IPS-18c (cell line): ENCODE data around the gene HAPLN2.
A peak's percentile ranks its signal among the peaks of the same experiment; 100 is the strongest.
"Not testable (repeated sequence)": the region's sequence is repeated elsewhere in the genome, so short reads cannot be mapped to it uniquely, and the experiment has no call there.

ENCODE experiments used
- H3K4me3 ChIP-seq: 2 replicates; pipeline ENCODE4 v1.7.0; 2013; ENCODE audit warnings: low read depth, mild to moderate bottlenecking, low read length, moderate library complexity; ENCODE audit not compliant: insufficient read depth
- H3K9me3 ChIP-seq: one replicate; pipeline ENCODE4 v1.6.1; 2013; ENCODE audit warnings: mild to moderate bottlenecking, low read length, moderate library complexity; ENCODE audit not compliant: control insufficient read depth, insufficient read depth

The HAPLN2 gene

DNA sequence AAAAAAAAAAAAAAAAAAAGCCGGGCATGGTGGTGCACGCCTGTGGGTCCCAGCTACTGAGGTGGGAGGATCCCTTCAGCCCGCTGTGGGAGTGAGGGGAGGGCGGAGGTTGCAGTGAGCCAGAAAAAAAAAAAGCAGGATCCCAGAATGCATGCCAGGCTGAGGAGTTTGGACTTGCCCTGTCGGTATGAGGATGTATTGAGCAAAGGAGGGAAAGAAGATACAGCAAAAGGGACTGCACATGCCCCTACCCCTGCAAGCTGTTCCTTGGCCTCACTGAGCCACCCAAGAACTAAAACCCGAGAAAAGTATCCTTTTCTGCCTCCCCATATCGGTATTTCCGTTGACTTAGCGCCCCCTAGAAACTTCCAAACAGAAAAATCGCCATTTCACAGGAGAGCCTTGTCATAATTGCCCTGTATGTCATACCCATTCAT lies 16.6 kb upstream of the HAPLN2 start:
- H3K4me3 ChIP-seq, result no peak overlapping the region

GRCh38 chr1:156607344-156607743 lies 11.9 kb upstream of the HAPLN2 start:
- H3K9me3 ChIP-seq, H3K4me3 ChIP-seq: not testable (repeated sequence)

More for the DNA sequence above, 16.6 kb upstream of the HAPLN2 start:
- no peaks in the 10 kb centered on the region for H3K9me3 ChIP-seq

DNA sequence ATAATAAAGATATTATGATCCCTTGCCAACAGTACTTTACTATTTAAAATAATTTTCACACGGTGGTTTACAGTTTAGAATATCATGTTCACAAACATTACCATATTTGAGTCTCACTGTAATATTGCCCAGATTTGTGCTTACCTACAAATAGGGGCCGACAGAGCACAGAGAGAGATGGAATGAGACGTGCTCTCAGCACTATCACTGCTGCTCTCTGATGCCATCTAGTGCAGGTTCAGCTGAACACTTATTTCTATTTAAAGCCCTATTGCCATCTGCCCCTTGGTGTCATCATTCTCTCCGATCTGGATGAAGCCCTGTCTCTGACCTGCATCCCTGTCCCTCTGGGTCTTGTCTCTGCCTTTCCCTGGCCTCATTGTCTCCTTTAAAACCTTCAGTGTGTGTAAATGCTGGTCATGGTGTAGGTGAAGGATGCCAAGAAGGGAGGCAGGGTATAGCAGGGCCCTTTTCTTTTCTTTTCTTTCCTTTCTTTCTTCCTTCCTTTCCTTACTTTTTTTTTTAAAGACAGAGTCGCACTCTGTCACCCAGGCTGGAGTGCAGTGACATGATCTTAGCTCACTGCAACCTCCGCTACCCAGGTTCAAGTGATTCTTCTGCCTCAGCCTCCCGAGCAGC lies 11.1 kb upstream of the HAPLN2 start:
- Histone ChIP-seq H3K9me3 (no peaks in the 10 kb centered on the region), H3K4me3 (no peak overlapping the region; the same call in 1 of the 2 replicates)

DNA sequence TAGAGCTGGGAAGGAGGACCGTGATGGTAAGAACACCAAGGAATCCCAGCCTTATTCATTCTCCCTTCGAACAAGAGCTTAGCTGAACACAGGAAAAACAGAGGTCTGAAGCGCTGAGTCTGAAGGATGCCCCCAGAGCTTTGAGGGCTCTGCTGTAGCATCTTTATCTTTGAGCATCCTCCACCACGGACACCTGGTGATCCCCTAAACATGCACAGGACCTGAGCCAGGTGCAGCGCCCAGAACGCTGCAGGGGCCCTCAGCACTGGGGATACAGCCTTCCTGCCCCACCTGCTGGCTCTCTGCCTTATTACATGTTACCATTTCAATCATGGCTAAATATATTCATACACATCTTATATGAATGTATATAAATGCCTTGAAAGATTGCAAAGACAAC lies 10.2 kb upstream of the HAPLN2 start:
- H3K9me3 ChIP-seq, result no peaks in the 10 kb centered on the region
- no peak overlapping the region for H3K4me3 ChIP-seq

GRCh38 chr1:156610072-156610471 lies 9.1 kb upstream of the HAPLN2 start:
- not testable (repeated sequence) for H3K4me3 ChIP-seq, H3K9me3 ChIP-seq

DNA sequence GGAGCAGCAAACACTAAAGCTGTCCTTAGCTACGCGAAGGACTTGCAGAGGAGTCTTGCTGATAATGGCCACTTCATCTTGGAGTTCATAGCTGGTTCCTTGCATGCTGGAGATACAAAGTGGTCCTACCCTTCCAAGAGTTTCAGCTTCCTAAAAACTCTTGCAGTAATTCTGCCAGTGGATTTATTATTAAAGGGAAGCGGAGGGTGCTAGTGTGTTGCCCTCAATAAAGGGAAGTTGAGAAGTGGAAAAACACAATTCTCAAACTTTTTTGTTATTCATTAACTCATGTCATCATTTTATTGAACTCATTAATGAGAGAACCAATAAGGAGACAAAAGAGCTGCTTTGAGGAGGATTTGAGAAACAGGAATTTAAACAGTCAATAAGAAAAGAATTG lies 6.5 kb upstream of the HAPLN2 start:
- Histone ChIP-seq H3K9me3 (no peaks in the 10 kb centered on the region), H3K4me3 (no peak overlapping the region)

GRCh38 chr1:156615946-156616345 lies 3.3 kb upstream of the HAPLN2 start:
- H3K4me3 ChIP-seq, result no peak overlapping the region
- peaks cover 4% of the 10 kb centered on the region for H3K9me3 ChIP-seq

GRCh38 chr1:156616463-156616862 lies 2.8 kb upstream of the HAPLN2 start:
- Histone ChIP-seq H3K4me3 (no peak overlapping the region), H3K9me3 (peaks cover 4% of the 10 kb centered on the region)

- Histone ChIP-seq H3K4me3 (no peak overlapping the region), H3K9me3 (peaks cover 4% of the 10 kb centered on the region)
These were observed 354 bp downstream of the HAPLN2 start for GRCh38 chr1:156619582-156619955.

DNA sequence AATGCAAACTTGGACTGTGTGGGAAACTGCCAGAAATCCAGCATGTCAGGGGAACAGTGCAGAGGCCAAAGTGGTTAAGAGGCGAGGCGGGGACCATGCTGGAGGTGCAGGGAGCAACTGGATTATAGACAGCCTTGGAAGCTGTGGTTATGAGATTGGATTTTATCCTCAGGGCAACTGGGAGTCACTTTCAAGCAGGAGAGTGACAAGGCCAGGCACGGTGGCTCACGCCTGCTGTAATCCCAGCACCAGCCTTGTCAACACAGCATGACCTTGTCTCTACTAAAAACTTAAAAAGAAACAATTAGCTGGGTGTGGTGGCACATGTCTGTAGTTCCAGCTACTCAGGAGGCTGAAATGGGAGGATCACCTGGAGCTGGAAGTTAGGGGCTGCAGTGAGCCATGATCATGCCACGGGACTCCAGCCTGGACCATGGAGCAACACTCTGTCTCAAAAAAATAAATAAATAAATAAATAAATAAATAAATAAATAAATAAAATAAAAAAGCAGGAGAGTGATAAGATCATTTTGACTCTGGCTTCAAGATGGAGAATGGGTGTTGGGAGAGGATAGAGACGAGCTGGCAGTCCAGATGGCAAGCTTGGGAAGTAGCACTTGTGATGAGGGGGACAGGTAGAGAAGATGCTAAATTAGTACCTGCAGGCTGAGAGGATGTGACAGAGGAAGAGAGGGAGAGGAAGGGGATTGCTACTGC lies 3.5 kb downstream of the HAPLN2 start:
- H3K9me3 ChIP-seq, result peaks cover 4% of the 10 kb centered on the region
- no peak overlapping the region for H3K4me3 ChIP-seq

- H3K4me3 ChIP-seq, result peak overlapping the region; percentile 63
- peaks cover 4% of the 10 kb centered on the region for H3K9me3 ChIP-seq
These were observed 5.0 kb downstream of the HAPLN2 start for GRCh38 chr1:156623946-156624813.

- peaks cover 1% of the 10 kb centered on the region for H3K9me3 ChIP-seq
- H3K4me3 ChIP-seq, result peak overlapping the region; percentile 63
These were observed 5.7 kb downstream of the HAPLN2 start for GRCh38 chr1:156624814-156625435.

- no peaks in the 10 kb centered on the region for H3K9me3 ChIP-seq
- H3K4me3 ChIP-seq, result peak overlapping the region; percentile 63
These were observed 6.3 kb downstream of the HAPLN2 start for GRCh38 chr1:156625436-156626078.

- no peaks in the 10 kb centered on the region for H3K9me3 ChIP-seq
- no peak overlapping the region for H3K4me3 ChIP-seq
These were observed 6.8 kb downstream of the HAPLN2 start for GRCh38 chr1:156626079-156626438.

DNA sequence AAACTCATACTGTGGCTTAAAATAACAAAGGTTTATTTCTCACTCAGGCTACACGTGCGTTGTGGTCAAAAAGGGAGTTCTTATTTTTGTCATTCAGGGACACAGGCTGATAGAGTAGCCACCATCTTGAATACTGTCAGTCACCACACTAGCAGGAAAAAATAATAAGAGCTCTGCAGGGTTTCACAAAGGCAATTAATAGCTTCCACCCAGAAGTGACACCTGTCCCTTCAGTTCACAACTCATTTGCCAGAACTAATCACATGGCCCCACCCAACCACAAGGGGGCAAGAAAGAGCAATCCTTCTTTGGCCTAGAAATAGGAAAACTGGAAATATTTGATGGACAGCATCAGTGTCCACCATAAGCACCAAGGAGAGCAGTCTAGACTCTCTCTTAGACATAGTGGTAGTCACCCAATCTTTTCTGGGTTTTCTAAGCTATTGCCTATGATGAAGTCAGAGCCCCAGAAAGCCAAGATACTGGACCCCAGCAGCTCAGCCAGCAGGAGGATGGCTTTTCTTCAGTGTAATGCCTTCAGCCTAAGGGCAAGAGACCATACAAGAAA lies 8.2 kb downstream of the HAPLN2 start:
- Histone ChIP-seq H3K4me3 (no peak overlapping the region), H3K9me3 (no peaks in the 10 kb centered on the region)

DNA sequence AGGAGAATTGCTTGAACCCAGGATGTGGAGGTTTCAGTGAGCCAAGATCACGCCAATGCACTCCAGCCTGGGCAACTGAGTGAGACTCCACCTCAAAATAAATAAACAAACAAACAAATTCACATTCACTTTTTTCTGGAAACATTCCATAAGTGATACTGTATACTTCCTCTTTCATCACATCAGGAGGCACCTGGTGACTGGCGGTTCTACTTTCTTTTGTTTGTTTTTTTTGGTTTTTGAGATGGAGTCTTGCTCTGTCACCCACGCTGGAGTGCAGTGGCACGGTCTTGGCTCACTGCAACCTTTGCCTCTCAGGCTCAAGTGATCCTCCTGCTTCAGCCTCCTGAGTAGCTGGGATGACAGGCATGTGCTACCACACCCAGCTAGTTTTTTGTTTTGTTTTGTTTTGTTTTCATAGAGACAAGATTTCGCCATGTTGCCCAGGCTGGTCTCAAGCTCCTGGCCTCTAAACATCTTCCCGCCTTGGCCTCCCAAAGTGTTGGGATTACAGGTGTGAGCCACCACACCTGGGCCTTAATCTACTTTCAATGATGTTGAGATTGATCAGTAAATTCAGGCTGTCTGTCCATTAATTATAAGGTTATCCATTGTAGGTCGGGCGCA lies 10.7 kb downstream of the HAPLN2 start:
- Histone ChIP-seq H3K9me3 (no peaks in the 10 kb centered on the region), H3K4me3 (no peak overlapping the region)
